Heart left ventricle (tissue), 13 donors: ENCODE measurements around the gene RAB11FIP4.

Experiments
- POLR2A ChIP-seq, 2 donors: fragments of 450-650 bp; IDR thresholded peaks; one replicate each; pipeline ENCODE4 v1.6.1; 2017; ENCODE audit warnings: antibody characterized with exemption in 2 of 2, mild to moderate bottlenecking in 2 of 2, moderate library complexity in 2 of 2
- TF ChIP-seq, protein P1 (sequence below), 12 donors: fragments of 200-600 bp; sonication (generic) in 4 of 12; IDR thresholded peaks; one replicate each; pipeline versions ENCODE4 v1.5.0 to v1.8.0; 2018 to 2022; ENCODE audit warnings: antibody characterized with exemption in 12 of 12, mild to moderate bottlenecking in 5 of 12
- donor health status: ischemic (EF 13 %, LVEDD 7.1; RV severe dilation, severe dysfunction).
- donor health status: DM: no; HTN: yes; CAD: no.
- donor health status: DM: no; HTN: no; CAD: no.
- donor health status: ischemic (EF 25% LVEDD 6.9; RV normal size, moderate dysfunction).
- donor health status: ischemic (EF 25% LVEDD 5.7; RV mildly dilated, moderate dysfunction).
- donor health status: ischemic (EF 35%, LVEDD 5.7; RV mildly dilated, moderate dysfunction).
- donor health status: nonischemic (EF 11% LVEDD 7.7; RV severe dilation, severe dysfunction).
- donor health status: DM: yes; HTN: yes; CAD: no.
- donor health status: PGD.
- donor health status: ischemic (EF 29% LVEDD 5.4; RV normal size, mild dysfunction).
- donor health status: nonischemic (EF 23%, LVEDD 6.1; RV moderate dilation, normal function).

- TF ChIP-seq, protein P1, sequence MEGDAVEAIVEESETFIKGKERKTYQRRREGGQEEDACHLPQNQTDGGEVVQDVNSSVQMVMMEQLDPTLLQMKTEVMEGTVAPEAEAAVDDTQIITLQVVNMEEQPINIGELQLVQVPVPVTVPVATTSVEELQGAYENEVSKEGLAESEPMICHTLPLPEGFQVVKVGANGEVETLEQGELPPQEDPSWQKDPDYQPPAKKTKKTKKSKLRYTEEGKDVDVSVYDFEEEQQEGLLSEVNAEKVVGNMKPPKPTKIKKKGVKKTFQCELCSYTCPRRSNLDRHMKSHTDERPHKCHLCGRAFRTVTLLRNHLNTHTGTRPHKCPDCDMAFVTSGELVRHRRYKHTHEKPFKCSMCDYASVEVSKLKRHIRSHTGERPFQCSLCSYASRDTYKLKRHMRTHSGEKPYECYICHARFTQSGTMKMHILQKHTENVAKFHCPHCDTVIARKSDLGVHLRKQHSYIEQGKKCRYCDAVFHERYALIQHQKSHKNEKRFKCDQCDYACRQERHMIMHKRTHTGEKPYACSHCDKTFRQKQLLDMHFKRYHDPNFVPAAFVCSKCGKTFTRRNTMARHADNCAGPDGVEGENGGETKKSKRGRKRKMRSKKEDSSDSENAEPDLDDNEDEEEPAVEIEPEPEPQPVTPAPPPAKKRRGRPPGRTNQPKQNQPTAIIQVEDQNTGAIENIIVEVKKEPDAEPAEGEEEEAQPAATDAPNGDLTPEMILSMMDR (IDR thresholded peaks at IDR 0.05) = no peak
- no peak for TF ChIP-seq POLR2A (IDR thresholded peaks at IDR 0.05)
Observed at GRCh38 chr17:31509095-31509804, 117.8 kb downstream of the RAB11FIP4 start.
